Gastrocnemius medialis (tissue), 4 donors: ENCODE results near the gene ASXL1.

Experiments used
- POLR2A ChIP-seq, 2 donors: fragments of 450-650 bp; IDR thresholded peaks; one replicate each; pipeline ENCODE4 v1.6.1; 2017; ENCODE audit warnings: antibody characterized with exemption in 2 of 2, mild to moderate bottlenecking in 2 of 2, moderate library complexity in 2 of 2
- TF ChIP-seq, protein P1 (sequence below), 5 experiments: fragments of 450-650 bp in 3 of 5; fragments of 200-600 bp in 2 of 5; sonication (generic) in 2 of 5; IDR thresholded peaks in 4 of 5; conservative IDR thresholded peaks in 1 of 5; 1 replicate in 4 of 5; 2 replicates in 1 of 5; pipeline ENCODE4 v1.5.1; 2016 to 2019; ENCODE audit warnings: antibody characterized with exemption in 5 of 5, mild to moderate bottlenecking in 3 of 5, moderate library complexity in 3 of 5

DNA sequence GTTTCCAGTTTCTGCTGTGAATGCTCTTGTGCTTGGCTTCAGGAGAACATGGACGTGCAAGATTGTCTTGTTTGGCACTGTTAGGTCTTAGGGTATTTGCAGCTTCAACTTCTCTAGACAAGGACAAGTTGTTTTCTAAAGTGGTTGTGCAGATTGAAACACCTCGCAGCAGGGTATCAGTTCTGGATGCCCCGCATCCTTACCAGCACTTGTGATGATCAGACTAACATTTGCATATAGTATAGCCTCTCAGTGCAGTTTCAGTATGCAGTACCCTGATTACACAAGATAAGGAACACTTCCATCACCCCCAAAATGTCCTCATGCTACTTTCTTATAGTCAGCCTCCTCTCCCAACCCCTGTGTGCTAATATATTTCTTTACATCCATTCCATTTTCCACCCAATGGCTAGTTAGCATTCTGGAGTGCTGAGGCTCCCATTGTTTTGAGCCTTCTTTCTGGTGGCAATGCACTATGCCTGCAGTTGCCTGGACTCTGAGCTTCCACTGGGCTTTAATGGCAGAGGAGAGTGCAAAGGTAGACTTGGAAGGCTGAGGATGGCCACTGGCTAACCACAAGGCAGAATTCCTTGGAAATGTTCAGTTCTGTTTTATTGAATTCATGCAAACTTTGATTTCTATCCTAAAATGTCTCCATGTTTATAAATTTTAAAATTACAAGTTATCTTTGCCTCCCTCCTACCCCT is 45.3 kb upstream of the ASXL1 start:
- TF ChIP-seq POLR2A (IDR thresholded peaks at IDR 0.05) = no peak
- TF ChIP-seq, protein P1, sequence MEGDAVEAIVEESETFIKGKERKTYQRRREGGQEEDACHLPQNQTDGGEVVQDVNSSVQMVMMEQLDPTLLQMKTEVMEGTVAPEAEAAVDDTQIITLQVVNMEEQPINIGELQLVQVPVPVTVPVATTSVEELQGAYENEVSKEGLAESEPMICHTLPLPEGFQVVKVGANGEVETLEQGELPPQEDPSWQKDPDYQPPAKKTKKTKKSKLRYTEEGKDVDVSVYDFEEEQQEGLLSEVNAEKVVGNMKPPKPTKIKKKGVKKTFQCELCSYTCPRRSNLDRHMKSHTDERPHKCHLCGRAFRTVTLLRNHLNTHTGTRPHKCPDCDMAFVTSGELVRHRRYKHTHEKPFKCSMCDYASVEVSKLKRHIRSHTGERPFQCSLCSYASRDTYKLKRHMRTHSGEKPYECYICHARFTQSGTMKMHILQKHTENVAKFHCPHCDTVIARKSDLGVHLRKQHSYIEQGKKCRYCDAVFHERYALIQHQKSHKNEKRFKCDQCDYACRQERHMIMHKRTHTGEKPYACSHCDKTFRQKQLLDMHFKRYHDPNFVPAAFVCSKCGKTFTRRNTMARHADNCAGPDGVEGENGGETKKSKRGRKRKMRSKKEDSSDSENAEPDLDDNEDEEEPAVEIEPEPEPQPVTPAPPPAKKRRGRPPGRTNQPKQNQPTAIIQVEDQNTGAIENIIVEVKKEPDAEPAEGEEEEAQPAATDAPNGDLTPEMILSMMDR (IDR thresholded peaks at IDR 0.05 in 4 of 5, conservative IDR thresholded peaks at IDR 0.05 in 1 of 5) = no peak
